IMR-90 (cell line): ENCODE data around the gene GRM8. TPM values are rescaled to one million over a fixed set of nuclear protein-coding genes. Genes with fewer than 3 reads are reported as not detected.

Source experiments
- ATAC-seq: fragments of 200-7000 bp; cut with Tn5 transposase; 2 replicates; pipeline ENCODE4 v1.9.1; 2020; ENCODE audit warnings: low read depth, mild to moderate bottlenecking, moderate library complexity
- BruUV-seq: library from RNA; stranded (reverse); fragments of 400-500 nt; replicated peaks from 2 replicates; lab custom pipeline; 2021; lab: Mats Ljungman, UMichigan
- CTCF ChIA-PET: fragments of 300-600 bp; formaldehyde crosslinking; extraction: SDS; loops from one replicate; lab custom pipeline; 2021; ENCODE audit warnings: antibody characterized with exemption; lab: Yijun Ruan, JAX
- POLR2A ChIA-PET: fragments of 300-600 bp; sonication (Branson Sonifier 250); formaldehyde crosslinking; loops from one replicate; lab custom pipeline; 2022; ENCODE audit warnings: antibody characterized with exemption; ENCODE audit not compliant: unreplicated experiment; lab: Charles Lee
- DNase-seq: peaks from one replicate; pipeline ENCODE4 v3.0.0; 2013
- H2AFZ ChIP-seq: replicated peaks from 2 replicates; pipeline ENCODE3; 2013; ENCODE audit warnings: low read length, mild to moderate bottlenecking; ENCODE audit not compliant: poor library complexity
- H2AK5ac ChIP-seq: 2 replicates; pipeline ENCODE4 v1.6.1; 2013; ENCODE audit warnings: low read depth, low read length, inconsistent platforms
- H2AK9ac ChIP-seq: replicated peaks from 2 replicates; pipeline ENCODE3; 2013; ENCODE audit warnings: mild to moderate bottlenecking, low read depth, low read length, moderate library complexity; ENCODE audit not compliant: poor library complexity
- H2BK120ac ChIP-seq: 2 replicates; pipeline ENCODE4 v1.6.1; 2013; ENCODE audit warnings: low read depth, low read length, inconsistent platforms
- H2BK15ac ChIP-seq: 3 replicates; pipeline ENCODE4 v1.6.1; 2013; ENCODE audit warnings: low read depth, low read length, inconsistent platforms
- H2BK20ac ChIP-seq: 2 replicates; pipeline ENCODE4 v1.6.1; 2013; ENCODE audit warnings: low read depth, mild to moderate bottlenecking, inconsistent platforms, low read length, moderate library complexity
- H2BK5ac ChIP-seq: 2 replicates; pipeline ENCODE4 v1.6.1; 2013; ENCODE audit warnings: mild to moderate bottlenecking, low read depth, low read length, inconsistent platforms; ENCODE audit not compliant: poor library complexity, severe bottlenecking
- H3K14ac ChIP-seq: replicated peaks from 2 replicates; pipeline ENCODE4 v1.6.1; 2013; ENCODE audit warnings: low read depth, low read length, inconsistent platforms
- H3K18ac ChIP-seq: 2 replicates; pipeline ENCODE4 v1.6.1; 2013; ENCODE audit warnings: low read depth, low read length, control low read depth
- H3K23ac ChIP-seq: 2 replicates; pipeline ENCODE4 v1.6.1; 2013; ENCODE audit warnings: low read depth, low read length, inconsistent platforms
- H3K27ac ChIP-seq: 2 replicates; pipeline ENCODE4 v1.5.1; 2013; ENCODE audit warnings: mild to moderate bottlenecking, control low read depth, low read length; ENCODE audit not compliant: insufficient read depth
- H3K27me3 ChIP-seq: 2 replicates; pipeline ENCODE4 v1.6.1; 2013; ENCODE audit warnings: low read length; ENCODE audit not compliant: control insufficient read depth, insufficient read depth
- H3K36me3 ChIP-seq: 2 replicates; pipeline ENCODE4 v1.6.1; 2013; ENCODE audit warnings: low read length, mixed read lengths; ENCODE audit not compliant: control insufficient read depth, insufficient read depth
- H3K4ac ChIP-seq: 2 replicates; pipeline ENCODE4 v1.6.1; 2013; ENCODE audit warnings: low read depth, low read length, inconsistent platforms
- H3K4me1 ChIP-seq: 2 replicates; pipeline ENCODE4 v1.6.1; 2013; ENCODE audit warnings: low read length, mixed read lengths; ENCODE audit not compliant: control insufficient read depth, insufficient read depth
- H3K4me2 ChIP-seq: 2 replicates; pipeline ENCODE4 v1.6.1; 2013; ENCODE audit warnings: low read depth, mild to moderate bottlenecking, control low read depth, low read length, moderate library complexity
- H3K4me3 ChIP-seq: 2 replicates; pipeline ENCODE4 v1.5.1; 2013; ENCODE audit warnings: low read depth, mild to moderate bottlenecking, control low read depth, low read length, moderate library complexity; ENCODE audit not compliant: insufficient read depth
- H3K56ac ChIP-seq: 2 replicates; pipeline ENCODE4 v1.6.1; 2013; ENCODE audit warnings: low read length, inconsistent platforms; ENCODE audit not compliant: insufficient read depth; ENCODE audit errors: extremely low read depth
- H3K79me1 ChIP-seq, 2 experiments: 2 replicates each; pipeline ENCODE4 v1.6.1; 2013; ENCODE audit warnings: low read length in 2 of 2, inconsistent platforms in 1 of 2, low read depth in 1 of 2
- H3K9ac ChIP-seq: 2 replicates; pipeline ENCODE4 v1.6.1; 2013; ENCODE audit warnings: low read depth, low read length, control low read depth
- H3K9me1 ChIP-seq: 2 replicates; pipeline ENCODE4 v1.6.1; 2013; ENCODE audit warnings: low read length, inconsistent platforms; ENCODE audit not compliant: insufficient read depth
- H3K9me3 ChIP-seq: 2 replicates; pipeline ENCODE4 v1.6.1; 2013; ENCODE audit warnings: low read length; ENCODE audit not compliant: control insufficient read depth, insufficient read depth
- H4K20me1 ChIP-seq: 2 replicates; pipeline ENCODE4 v1.6.1; 2013; ENCODE audit warnings: low read length, inconsistent platforms; ENCODE audit not compliant: insufficient read depth
- H4K5ac ChIP-seq: 2 replicates; pipeline ENCODE4 v1.6.1; 2013; ENCODE audit warnings: mild to moderate bottlenecking, low read depth, low read length, control low read depth
- H4K8ac ChIP-seq, 2 experiments: 2 replicates each; pipeline ENCODE4 v1.6.1; 2013; ENCODE audit warnings: low read depth in 2 of 2, low read length in 2 of 2, control low read depth in 1 of 2, inconsistent platforms in 1 of 2
- H4K91ac ChIP-seq: 2 replicates; pipeline ENCODE4 v1.6.1; 2013; ENCODE audit warnings: low read depth, low read length, inconsistent platforms; ENCODE audit not compliant: insufficient read depth
- BHLHE40 ChIP-seq: fragments of 150-350 bp; IDR thresholded peaks from 2 replicates; pipeline ENCODE4 v1.6.1; 2016; ENCODE audit warnings: mild to moderate bottlenecking, low read depth, low read length
- CHD1 ChIP-seq: IDR thresholded peaks from 2 replicates; pipeline ENCODE4 v1.6.1; 2012; ENCODE audit warnings: low read depth, low read length, improper control_type of control experiment
- FOS ChIP-seq: fragments of 150-350 bp; IDR thresholded peaks from 2 replicates; pipeline ENCODE4 v1.6.1; 2016; ENCODE audit warnings: low read depth, low read length
- MAZ ChIP-seq: IDR thresholded peaks from 2 replicates; pipeline ENCODE4 v1.6.1; 2012; ENCODE audit warnings: low read depth, mild to moderate bottlenecking, low read length, improper control_type of control experiment, moderate library complexity, borderline replicate concordance
- MXI1 ChIP-seq: IDR thresholded peaks from 2 replicates; pipeline ENCODE4 v1.6.1; 2012; ENCODE audit warnings: low read depth, mild to moderate bottlenecking, low read length, moderate library complexity, borderline replicate concordance
- NFE2L2 ChIP-seq: fragments of 150-350 bp; IDR thresholded peaks from 2 replicates; pipeline ENCODE4 v1.6.1; 2016; ENCODE audit warnings: low read depth, mild to moderate bottlenecking, low read length
- POLR2A ChIP-seq: IDR thresholded peaks from 2 replicates; pipeline ENCODE4 v1.6.1; 2012; ENCODE audit warnings: mild to moderate bottlenecking, low read depth, low read length
- RAD21 ChIP-seq: IDR thresholded peaks from 2 replicates; pipeline ENCODE4 v1.6.1; 2012; ENCODE audit warnings: low read length, improper control_type of control experiment
- RCOR1 ChIP-seq: IDR thresholded peaks from 2 replicates; pipeline ENCODE4 v1.6.1; 2012; ENCODE audit warnings: mild to moderate bottlenecking, low read length, improper control_type of control experiment; ENCODE audit not compliant: insufficient replicate concordance
- RFX5 ChIP-seq: IDR thresholded peaks from 2 replicates; pipeline ENCODE4 v1.8.0; 2012; ENCODE audit warnings: low read depth, mild to moderate bottlenecking, low read length, moderate library complexity
- SMC3 ChIP-seq: fragments of 150-350 bp; IDR thresholded peaks from 2 replicates; pipeline ENCODE4 v1.6.1; 2016; ENCODE audit warnings: low read depth, mild to moderate bottlenecking, antibody characterized with exemption, low read length, moderate library complexity
- dilution Hi-C: fragments of 300-500 bp; cut with HindIII; formaldehyde crosslinking; loops from one replicate; pipeline ENCODE4 v1.14.3; 2018; ENCODE audit warnings: low sequenced_read_pairs; ENCODE audit not compliant: unreplicated experiment
- in situ Hi-C: fragments of 300-500 bp; cut with MboI; formaldehyde crosslinking; loops from 3 replicates; pipeline ENCODE4 v1.14.3; 2019; ENCODE audit warnings: low sequenced_read_pairs, inconsistent platforms, mixed read lengths
- intact Hi-C: fragments of 100-400 bp; cut with micrococcal nuclease; formaldehyde crosslinking; loops from 2 replicates; pipeline ENCODE4 v1.10.0; 2022
- polyA plus RNA-seq, 3 experiments: library from polyadenylated mRNA; depleted of rRNA; stranded (reverse); fragments of >200 nt; gene quantifications; 2 replicates each; pipeline ENCODE4 v1.2.3, GENCODE V29; 2012; ENCODE audit warnings: low replicate concordance in 1 of 3
- total RNA-seq: library from RNA; depleted of rRNA; stranded (reverse); fragments of >200 nt; gene quantifications from 2 replicates; pipeline ENCODE4 v1.2.3, GENCODE V29; 2012
- TF ChIP-seq, protein P1 (sequence below): fragments of 150-350 bp; IDR thresholded peaks from 2 replicates; pipeline ENCODE4 v1.6.1; 2016; ENCODE audit warnings: low read depth, mild to moderate bottlenecking, low read length, moderate library complexity, borderline replicate concordance
- TF ChIP-seq, protein P2 (sequence below): conservative IDR thresholded peaks from 2 replicates; pipeline ENCODE4 v1.5.1; 2012; ENCODE audit warnings: mild to moderate bottlenecking, low read depth, low read length, improper control_type of control experiment

GRM8 gene
- total and polyA plus RNA-seq, 2 of the 4 experiments (the other 2 are of a cell fraction): not detected

DNA sequence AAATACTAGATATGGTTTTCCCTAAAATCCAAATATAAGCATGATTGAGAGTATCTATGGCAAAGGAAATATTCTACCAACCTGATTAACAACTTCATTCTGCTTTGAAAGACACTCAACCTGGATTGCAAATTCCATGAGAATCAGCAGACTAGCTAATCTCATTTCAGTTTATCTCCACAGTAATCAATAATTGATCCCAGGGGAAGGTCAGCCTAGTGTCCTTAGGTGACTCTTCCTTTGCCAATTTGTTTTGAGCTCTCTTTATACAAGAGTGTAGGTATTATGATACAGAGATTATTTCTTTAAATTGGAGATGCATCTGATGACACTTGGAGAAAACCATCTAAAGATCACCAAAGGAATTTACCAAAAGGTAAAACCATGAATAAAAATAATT is 100.3 kb downstream of the GRM8 start:
- DNase-seq (no peak), ATAC-seq (no peak)
- H2BK20ac ChIP-seq: no peak overlapping the region
- H3K4me3 ChIP-seq: no peak overlapping the region
- no peak overlapping the region for H2AFZ ChIP-seq
- no peak overlapping the region for H2BK15ac ChIP-seq
- no peak overlapping the region for H3K9ac ChIP-seq
- no peaks in the 10 kb centered on the region for H3K27me3 ChIP-seq
- no peak overlapping the region for H4K8ac ChIP-seq
- no peak overlapping the region for H2AK9ac ChIP-seq
- no peaks in the 10 kb centered on the region for H3K36me3 ChIP-seq
- no peaks in the 10 kb centered on the region for H4K20me1 ChIP-seq
- no peak overlapping the region for H4K91ac ChIP-seq
- in situ Hi-C loops: no loop called here
- POLR2A ChIA-PET: no interaction called here
- H3K18ac ChIP-seq: no peak overlapping the region
- BruUV-seq: no TSS peak
- intact Hi-C loops: no loop called here
- TF ChIP-seq RAD21 (no peak), RCOR1 (no peak), NFE2L2 (no peak), MXI1 (no peak), BHLHE40 (no peak), SMC3 (no peak), FOS (no peak), POLR2A (no peak), RFX5 (no peak), MAZ (no peak), CHD1 (no peak)
- TF ChIP-seq, protein P1, sequence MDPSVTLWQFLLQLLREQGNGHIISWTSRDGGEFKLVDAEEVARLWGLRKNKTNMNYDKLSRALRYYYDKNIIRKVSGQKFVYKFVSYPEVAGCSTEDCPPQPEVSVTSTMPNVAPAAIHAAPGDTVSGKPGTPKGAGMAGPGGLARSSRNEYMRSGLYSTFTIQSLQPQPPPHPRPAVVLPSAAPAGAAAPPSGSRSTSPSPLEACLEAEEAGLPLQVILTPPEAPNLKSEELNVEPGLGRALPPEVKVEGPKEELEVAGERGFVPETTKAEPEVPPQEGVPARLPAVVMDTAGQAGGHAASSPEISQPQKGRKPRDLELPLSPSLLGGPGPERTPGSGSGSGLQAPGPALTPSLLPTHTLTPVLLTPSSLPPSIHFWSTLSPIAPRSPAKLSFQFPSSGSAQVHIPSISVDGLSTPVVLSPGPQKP: no peak
- TF ChIP-seq, protein P2, sequence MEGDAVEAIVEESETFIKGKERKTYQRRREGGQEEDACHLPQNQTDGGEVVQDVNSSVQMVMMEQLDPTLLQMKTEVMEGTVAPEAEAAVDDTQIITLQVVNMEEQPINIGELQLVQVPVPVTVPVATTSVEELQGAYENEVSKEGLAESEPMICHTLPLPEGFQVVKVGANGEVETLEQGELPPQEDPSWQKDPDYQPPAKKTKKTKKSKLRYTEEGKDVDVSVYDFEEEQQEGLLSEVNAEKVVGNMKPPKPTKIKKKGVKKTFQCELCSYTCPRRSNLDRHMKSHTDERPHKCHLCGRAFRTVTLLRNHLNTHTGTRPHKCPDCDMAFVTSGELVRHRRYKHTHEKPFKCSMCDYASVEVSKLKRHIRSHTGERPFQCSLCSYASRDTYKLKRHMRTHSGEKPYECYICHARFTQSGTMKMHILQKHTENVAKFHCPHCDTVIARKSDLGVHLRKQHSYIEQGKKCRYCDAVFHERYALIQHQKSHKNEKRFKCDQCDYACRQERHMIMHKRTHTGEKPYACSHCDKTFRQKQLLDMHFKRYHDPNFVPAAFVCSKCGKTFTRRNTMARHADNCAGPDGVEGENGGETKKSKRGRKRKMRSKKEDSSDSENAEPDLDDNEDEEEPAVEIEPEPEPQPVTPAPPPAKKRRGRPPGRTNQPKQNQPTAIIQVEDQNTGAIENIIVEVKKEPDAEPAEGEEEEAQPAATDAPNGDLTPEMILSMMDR: no peak
- no peak overlapping the region for H3K4me2 ChIP-seq
- no peak overlapping the region for H3K14ac ChIP-seq
- no peak overlapping the region for H2AK5ac ChIP-seq
- dilution Hi-C loops: no loop called here
- no peak overlapping the region for H4K5ac ChIP-seq
- H3K4me1 ChIP-seq: no peaks in the 10 kb centered on the region
- no peak overlapping the region for H2BK5ac ChIP-seq
- H3K4ac ChIP-seq: no peak overlapping the region
- H3K27ac ChIP-seq: no peak overlapping the region
- no peaks in the 10 kb centered on the region for H3K79me1 ChIP-seq
- no peak overlapping the region for H2BK120ac ChIP-seq
- peaks cover 7% of the 10 kb centered on the region for H3K9me3 ChIP-seq
- CTCF ChIA-PET: no interaction called here
- no peak overlapping the region for H3K23ac ChIP-seq
- no peak overlapping the region for H3K56ac ChIP-seq
- no peaks in the 10 kb centered on the region for H3K9me1 ChIP-seq
